HUES64 (cell line): ENCODE results near the gene CIITA.

Source experiments
- H3K27ac ChIP-seq: 2 replicates; pipeline ENCODE4 v1.7.0; 2013; ENCODE audit warnings: low read depth, low read length, inconsistent platforms
- H3K27me3 ChIP-seq: 2 replicates; pipeline ENCODE4 v1.6.1; 2013; ENCODE audit warnings: mild to moderate bottlenecking, low read length; ENCODE audit not compliant: insufficient read depth
- H3K36me3 ChIP-seq: 2 replicates; pipeline ENCODE4 v1.6.1; 2013; ENCODE audit warnings: mild to moderate bottlenecking, low read length; ENCODE audit not compliant: insufficient read depth
- H3K4me1 ChIP-seq: 2 replicates; pipeline ENCODE4 v1.6.1; 2013; ENCODE audit warnings: mild to moderate bottlenecking, low read length, moderate library complexity; ENCODE audit not compliant: insufficient read depth
- H3K4me3 ChIP-seq: 2 replicates; pipeline ENCODE4 v1.5.1; 2013; ENCODE audit warnings: mild to moderate bottlenecking, low read length, moderate library complexity
- H3K9ac ChIP-seq: 2 replicates; pipeline ENCODE4 v1.6.1; 2013; ENCODE audit warnings: mild to moderate bottlenecking, low read depth, low read length
- H3K9me3 ChIP-seq: 2 replicates; pipeline ENCODE4 v1.6.1; 2013; ENCODE audit warnings: low read depth, low read length; ENCODE audit not compliant: insufficient read depth
- WGBS: fragments of 150-250, 120-280 bp; methylation state at CpG from one replicate; pipeline ENCODE4 v1.1.7; 2013; ENCODE audit warnings: missing lambda C conversion rate; 5-methylcytosine and 5-hydroxymethylcytosine counted together

CIITA gene

GRCh38 chr16:10881479-10882030 is 4.6 kb downstream of the CIITA start:
- Histone ChIP-seq H3K4me1 (0 out of 2 replicates have a peak, but pooled peaks cover 7% of the 10 kb centered on the region), H3K27ac (no peak overlapping the region), H3K4me3 (no peak overlapping the region), H3K9me3 (no peaks in the 10 kb centered on the region), H3K36me3 (no peaks in the 10 kb centered on the region), H3K27me3 (peaks cover 43% of the 10 kb centered on the region), H3K9ac (no peak overlapping the region)
- 91% methylated on average over 6 of the region's 7 CpGs for WGBS

GRCh38 chr16:10883004-10883403 is 6.0 kb downstream of the CIITA start:
- H3K36me3 ChIP-seq, result no peaks in the 10 kb centered on the region
- no peaks in the 10 kb centered on the region for H3K9me3 ChIP-seq
- no peak overlapping the region for H3K27ac ChIP-seq
- H3K9ac ChIP-seq, result no peak overlapping the region
- 96% methylated on average over 7 of the region's 7 CpGs for WGBS
- H3K4me3 ChIP-seq, result no peak overlapping the region
- 0 out of 2 replicates have a peak, but pooled peaks cover 7% of the 10 kb centered on the region for H3K4me1 ChIP-seq
- H3K27me3 ChIP-seq, result peaks cover 32% of the 10 kb centered on the region

- Histone ChIP-seq H3K4me1 (no peaks in the 10 kb centered on the region), H3K36me3 (no peaks in the 10 kb centered on the region), H3K4me3 (no peak overlapping the region), H3K9me3 (no peaks in the 10 kb centered on the region), H3K9ac (no peak overlapping the region), H3K27me3 (peaks cover 10% of the 10 kb centered on the region), H3K27ac (no peak overlapping the region)
- WGBS, result 87% methylated on average over 6 of the region's 6 CpGs
These were observed 8.2 kb downstream of the CIITA start for GRCh38 chr16:10885246-10885645.

GRCh38 chr16:10888320-10888937 is 11.4 kb downstream of the CIITA start:
- Histone ChIP-seq H3K4me1 (no peaks in the 10 kb centered on the region), H3K9me3 (no peaks in the 10 kb centered on the region), H3K27ac (no peak overlapping the region), H3K27me3 (no peaks in the 10 kb centered on the region), H3K36me3 (no peaks in the 10 kb centered on the region), H3K9ac (no peak overlapping the region), H3K4me3 (no peak overlapping the region)
- WGBS, result 86% methylated on average over 9 of the region's 10 CpGs

DNA sequence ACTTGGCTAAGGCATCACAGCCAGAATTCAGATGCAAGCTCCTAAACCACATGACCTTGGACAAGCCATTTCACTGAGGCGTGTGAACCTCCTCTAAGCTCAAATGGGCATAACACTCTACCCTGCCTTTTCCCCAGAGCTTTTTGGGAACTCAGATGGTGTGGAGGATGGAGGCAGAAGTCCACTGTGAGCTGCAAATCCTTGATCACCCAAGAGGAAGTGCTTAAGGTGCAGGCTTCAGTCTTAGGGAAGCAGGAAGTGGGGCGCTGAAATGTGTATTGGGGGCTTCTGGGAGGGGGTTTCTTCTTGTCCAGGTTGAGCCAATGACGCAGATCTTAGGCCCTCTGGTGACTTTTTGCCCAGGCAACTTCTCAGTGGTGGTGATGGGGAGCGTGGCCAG is 12.9 kb downstream of the CIITA start:
- H3K27ac ChIP-seq, result no peak overlapping the region
- H3K36me3 ChIP-seq, result no peaks in the 10 kb centered on the region
- H3K9ac ChIP-seq, result no peak overlapping the region
- no peaks in the 10 kb centered on the region for H3K9me3 ChIP-seq
- 90% methylated on average over 4 of the region's 4 CpGs for WGBS
- no peaks in the 10 kb centered on the region for H3K27me3 ChIP-seq
- H3K4me1 ChIP-seq, result no peaks in the 10 kb centered on the region
- no peak overlapping the region for H3K4me3 ChIP-seq

GRCh38 chr16:10892782-10893318 is 15.8 kb downstream of the CIITA start:
- 82% methylated on average over 5 of the region's 5 CpGs for WGBS
- Histone ChIP-seq H3K4me3 (no peak overlapping the region), H3K4me1 (no peaks in the 10 kb centered on the region), H3K9me3 (no peaks in the 10 kb centered on the region), H3K27me3 (no peaks in the 10 kb centered on the region), H3K27ac (no peak overlapping the region), H3K9ac (no peak overlapping the region), H3K36me3 (no peaks in the 10 kb centered on the region)

DNA sequence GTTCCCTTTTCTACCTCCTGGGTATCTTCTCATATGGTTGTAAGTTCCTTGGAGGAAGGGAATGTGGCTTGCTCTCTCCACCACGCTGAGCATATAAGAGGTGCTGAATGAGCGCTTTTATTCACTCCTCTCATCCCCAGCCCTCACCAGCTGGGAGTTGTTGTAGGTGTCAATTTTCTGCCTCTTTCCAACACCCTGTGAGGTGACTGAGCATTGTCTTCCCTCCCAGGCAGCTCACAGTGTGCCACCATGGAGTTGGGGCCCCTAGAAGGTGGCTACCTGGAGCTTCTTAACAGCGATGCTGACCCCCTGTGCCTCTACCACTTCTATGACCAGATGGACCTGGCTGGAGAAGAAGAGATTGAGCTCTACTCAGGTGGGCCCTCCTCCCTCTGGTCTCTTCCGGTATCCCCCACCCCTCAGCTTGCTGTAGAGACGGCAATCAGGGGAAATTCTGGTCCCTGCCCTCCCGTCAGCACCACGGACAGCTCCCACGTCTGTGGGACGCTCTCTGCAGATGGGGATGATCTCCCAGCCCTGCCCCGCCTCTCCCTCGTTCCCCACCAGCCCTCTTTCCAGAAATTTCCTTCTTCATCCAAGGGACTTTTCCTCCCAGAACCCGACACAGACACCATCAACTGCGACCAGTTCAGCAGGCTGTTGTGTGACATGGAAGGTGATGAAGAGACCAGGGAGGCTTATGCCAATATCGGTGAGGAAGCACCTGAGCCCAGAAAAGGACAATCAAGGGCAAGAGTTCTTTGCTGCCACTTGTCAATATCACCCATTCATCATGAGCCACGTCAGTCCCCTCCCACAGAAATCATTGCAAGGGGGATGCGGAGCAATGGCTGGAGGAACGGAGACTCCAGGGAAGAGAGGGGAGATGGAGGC is 18.3 kb downstream of the CIITA start:
- H3K9ac ChIP-seq, result no peak overlapping the region
- no peaks in the 10 kb centered on the region for H3K36me3 ChIP-seq
- no peaks in the 10 kb centered on the region for H3K4me1 ChIP-seq
- no peaks in the 10 kb centered on the region for H3K27me3 ChIP-seq
- H3K9me3 ChIP-seq, result no peaks in the 10 kb centered on the region
- 30% methylated on average over 15 of the region's 17 CpGs for WGBS
- no peak overlapping the region for H3K4me3 ChIP-seq
- H3K27ac ChIP-seq, result no peak overlapping the region

DNA sequence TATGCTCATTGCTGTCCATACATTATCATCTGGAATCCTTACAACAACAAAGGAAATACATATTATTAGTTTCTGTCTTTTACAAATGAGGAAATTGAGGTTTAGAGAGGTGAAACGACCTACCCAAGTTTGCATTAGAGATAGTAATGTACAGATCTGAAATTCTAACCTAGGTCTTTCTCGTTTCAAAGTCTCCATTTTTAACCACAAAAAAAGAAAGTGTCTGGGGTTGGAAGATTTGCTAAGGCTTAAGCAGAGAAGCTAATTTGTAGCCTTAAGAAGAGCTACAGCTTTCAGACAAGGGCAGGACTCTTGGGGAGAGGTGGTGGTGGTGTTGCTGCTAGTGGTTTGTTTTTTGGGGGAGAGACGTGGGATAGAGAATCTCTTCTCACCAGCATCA is 19.2 kb downstream of the CIITA start:
- Histone ChIP-seq H3K9me3 (no peaks in the 10 kb centered on the region), H3K9ac (no peak overlapping the region), H3K36me3 (no peaks in the 10 kb centered on the region), H3K27me3 (no peaks in the 10 kb centered on the region), H3K4me1 (no peaks in the 10 kb centered on the region), H3K4me3 (no peak overlapping the region), H3K27ac (no peak overlapping the region)
- 60% methylated on average over 1 of the region's 3 CpGs for WGBS

GRCh38 chr16:10896723-10897122 is 19.7 kb downstream of the CIITA start:
- 100% methylated on average over 1 of the region's 2 CpGs for WGBS
- Histone ChIP-seq H3K36me3 (no peaks in the 10 kb centered on the region), H3K4me1 (no peaks in the 10 kb centered on the region), H3K9me3 (no peaks in the 10 kb centered on the region), H3K4me3 (no peak overlapping the region), H3K27ac (no peak overlapping the region), H3K27me3 (no peaks in the 10 kb centered on the region), H3K9ac (no peak overlapping the region)

DNA sequence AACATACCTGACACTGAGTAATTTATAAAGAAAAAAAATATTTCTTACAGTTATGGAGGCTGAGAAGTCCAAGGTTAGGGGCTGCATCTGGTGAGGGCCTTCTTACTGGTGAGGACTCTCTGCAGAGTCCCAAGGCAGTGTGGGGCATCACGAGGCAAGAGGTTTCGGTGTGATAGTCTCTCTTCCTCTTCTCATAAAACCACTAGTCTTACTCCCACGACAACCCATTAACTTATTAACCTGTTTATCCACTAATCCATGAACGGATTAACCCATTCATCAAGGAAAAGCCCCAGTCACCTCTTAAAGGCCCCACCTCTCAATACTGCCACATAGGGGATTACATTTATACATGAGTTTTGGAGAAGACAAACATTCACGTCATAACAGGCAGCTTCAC is 20.1 kb downstream of the CIITA start:
- Histone ChIP-seq H3K27me3 (no peaks in the 10 kb centered on the region), H3K9me3 (no peaks in the 10 kb centered on the region), H3K4me1 (no peaks in the 10 kb centered on the region), H3K36me3 (no peaks in the 10 kb centered on the region), H3K27ac (no peak overlapping the region), H3K4me3 (no peak overlapping the region), H3K9ac (no peak overlapping the region)
- 81% methylated on average over 5 of the region's 5 CpGs for WGBS

GRCh38 chr16:10902999-10903398 is 26.0 kb downstream of the CIITA start:
- no peaks in the 10 kb centered on the region for H3K36me3 ChIP-seq
- 94% methylated on average over 1 of the region's 1 CpG for WGBS
- H3K27ac ChIP-seq, result no peak overlapping the region
- no peak overlapping the region for H3K4me3 ChIP-seq
- no peaks in the 10 kb centered on the region for H3K27me3 ChIP-seq
- no peak overlapping the region for H3K9ac ChIP-seq
- H3K9me3 ChIP-seq, result no peaks in the 10 kb centered on the region
- no peaks in the 10 kb centered on the region for H3K4me1 ChIP-seq
